Activated CD4-positive, CD25-positive, alpha-beta regulatory T cell treated with anti-CD3 and anti-CD28 coated beads, Interleukin-2, amount 50 U/mL, for 16 hours (primary cell): ENCODE measurements around the gene CORIN.

Source experiments
- DNase-seq: peaks from one replicate; pipeline ENCODE4 v3.0.0-alpha.2; 2020; ENCODE audit warnings: low read depth, low spot score

The CORIN gene

GRCh38 chr4:47837908-47838294 lies at the start of gene CORIN:
TSS of gene CORIN (minus strand) at chr4:47838067. CDS start at chr4:47837949, 118 bp downstream.
- DNase-seq: no peak

GRCh38 chr4:47882228-47882627 lies 44.4 kb upstream of the CORIN start:
- DNase-seq: no peak

- DNase-seq: no peak
Observed at GRCh38 chr4:47879458-47879857, 41.6 kb upstream of the CORIN start.

GRCh38 chr4:47876784-47877546 lies 39.1 kb upstream of the CORIN start:
- DNase-seq: no peak

- DNase-seq: no peak
Observed at GRCh38 chr4:47876310-47876709, 38.4 kb upstream of the CORIN start.

GRCh38 chr4:47873877-47874541 lies 36.1 kb upstream of the CORIN start:
- no peak for DNase-seq

GRCh38 chr4:47863486-47863885 lies 25.6 kb upstream of the CORIN start:
- no peak for DNase-seq

GRCh38 chr4:47862297-47862696 lies 24.4 kb upstream of the CORIN start:
- DNase-seq: no peak

- no peak for DNase-seq
Observed at GRCh38 chr4:47860305-47860704, 22.4 kb upstream of the CORIN start.

- DNase-seq: no peak
Observed at GRCh38 chr4:47858006-47858405, 20.1 kb upstream of the CORIN start.

GRCh38 chr4:47856713-47857112 lies 18.8 kb upstream of the CORIN start:
- DNase-seq: no peak

GRCh38 chr4:47855350-47855749 lies 17.5 kb upstream of the CORIN start:
- DNase-seq: no peak

- DNase-seq: no peak
Observed at GRCh38 chr4:47852136-47852535, 14.3 kb upstream of the CORIN start.

GRCh38 chr4:47849466-47849865 lies 11.6 kb upstream of the CORIN start:
- no peak for DNase-seq

- DNase-seq: no peak
Observed at GRCh38 chr4:47848041-47848440, 10.2 kb upstream of the CORIN start.

- no peak for DNase-seq
Observed at GRCh38 chr4:47842985-47843384, 5.1 kb upstream of the CORIN start.

GRCh38 chr4:47840291-47840690 lies 2.4 kb upstream of the CORIN start:
- no peak for DNase-seq

GRCh38 chr4:47839259-47839658 lies 1.4 kb upstream of the CORIN start:
- no peak for DNase-seq

- DNase-seq: no peak
Observed at GRCh38 chr4:47838445-47838844, 578 bp upstream of the CORIN start.

- no peak for DNase-seq
Observed at GRCh38 chr4:47837094-47837907, 566 bp downstream of the CORIN start.

- no peak for DNase-seq
Observed at GRCh38 chr4:47836641-47837093, 1.2 kb downstream of the CORIN start.

- DNase-seq: no peak
Observed at GRCh38 chr4:47835494-47835893, 2.4 kb downstream of the CORIN start.
